Suppressor macrophage treated with lipopolysaccharide for 4 hours (primary cell): ENCODE results near the gene SCAPER.

Experiments used
- DNase-seq: peaks from one replicate; pipeline ENCODE4 v3.0.0-alpha.2; 2020

SCAPER gene

DNA sequence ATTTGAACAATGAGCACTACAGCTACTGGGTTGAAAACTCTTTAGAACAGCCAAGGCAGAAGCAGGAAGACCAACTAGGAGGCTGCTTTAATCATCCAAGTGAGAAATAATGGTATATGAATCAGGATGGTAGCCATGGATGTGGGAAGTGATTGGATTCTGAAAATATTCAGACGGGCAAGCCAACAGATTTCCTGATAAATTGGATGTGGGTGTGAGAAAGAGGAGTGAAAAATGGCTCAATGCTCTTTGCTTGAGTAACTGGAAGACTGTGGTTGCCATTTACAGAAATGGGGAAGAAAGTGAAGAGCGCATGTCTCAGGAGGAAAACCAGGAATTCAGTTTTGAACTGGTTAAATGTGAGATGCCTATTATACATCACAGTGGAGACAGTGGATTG lies 518.2 kb downstream of the SCAPER start:
- no peak for DNase-seq

DNA sequence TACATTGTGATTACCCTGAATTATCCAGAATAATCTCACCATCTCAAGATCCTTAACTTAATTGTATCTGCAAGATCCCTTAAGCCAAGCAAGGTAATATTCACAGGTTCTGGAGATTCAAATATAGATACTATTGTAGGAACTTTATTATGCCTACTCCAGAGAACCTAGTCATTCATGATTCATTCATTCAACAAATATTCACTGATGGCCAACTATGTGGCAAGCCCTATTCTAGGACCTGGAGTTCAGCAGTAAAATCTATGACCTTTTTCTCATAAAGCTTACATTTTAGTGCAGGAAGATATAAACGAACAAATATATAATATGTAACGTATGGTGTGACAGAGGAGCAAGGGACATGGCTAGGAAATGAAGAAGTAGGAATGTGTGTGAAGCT lies 519.0 kb downstream of the SCAPER start:
- no peak for DNase-seq

- DNase-seq = no peak
Observed at GRCh38 chr15:76384409-76384808, 520.7 kb downstream of the SCAPER start.

GRCh38 chr15:76382987-76383728 lies 522.0 kb downstream of the SCAPER start:
- no peak for DNase-seq

DNA sequence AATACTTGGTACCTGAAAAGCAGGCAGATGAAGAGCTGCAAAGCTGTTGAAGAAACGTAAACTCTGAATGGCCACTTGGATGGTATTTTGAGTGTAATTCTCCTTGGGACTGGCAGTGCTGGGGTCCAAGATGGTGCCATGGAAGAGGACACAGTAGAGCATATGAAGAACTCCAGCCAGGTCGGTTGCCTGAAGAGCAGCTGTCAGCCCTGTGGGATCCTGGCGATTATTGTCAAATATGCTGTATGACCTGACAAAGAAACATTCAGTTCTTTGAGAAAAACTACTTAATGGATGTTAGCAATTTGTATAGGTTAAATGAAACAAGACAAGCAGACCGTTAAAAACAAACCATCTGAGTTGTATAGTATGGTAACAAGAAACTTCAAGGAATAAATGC lies 523.8 kb downstream of the SCAPER start:
- no peak for DNase-seq

GRCh38 chr15:76380249-76380648 lies 524.9 kb downstream of the SCAPER start:
- no peak for DNase-seq

- DNase-seq = no peak
Observed at GRCh38 chr15:76378691-76379090, 526.4 kb downstream of the SCAPER start.

GRCh38 chr15:76377751-76378150 lies 527.4 kb downstream of the SCAPER start:
- no peak for DNase-seq

DNA sequence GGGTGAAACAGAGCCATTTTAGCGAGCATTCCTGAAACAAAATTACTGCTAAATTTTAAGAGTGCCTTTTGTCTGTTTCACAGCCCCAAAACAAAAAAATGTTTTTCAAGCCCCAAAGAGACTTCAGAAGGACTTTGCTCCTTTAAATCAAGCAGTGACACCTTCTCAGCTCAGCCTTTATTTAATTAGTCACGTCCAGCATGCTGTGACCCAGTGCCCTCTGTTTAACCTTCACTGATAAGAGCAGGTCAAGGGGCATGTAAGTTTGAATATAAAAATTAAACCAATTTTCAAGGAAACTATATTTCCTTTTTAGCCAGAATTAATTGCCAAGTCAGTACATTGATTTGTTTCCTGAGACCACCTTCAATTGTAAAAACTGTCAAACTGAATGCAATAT lies 527.9 kb downstream of the SCAPER start:
- no peak for DNase-seq

DNA sequence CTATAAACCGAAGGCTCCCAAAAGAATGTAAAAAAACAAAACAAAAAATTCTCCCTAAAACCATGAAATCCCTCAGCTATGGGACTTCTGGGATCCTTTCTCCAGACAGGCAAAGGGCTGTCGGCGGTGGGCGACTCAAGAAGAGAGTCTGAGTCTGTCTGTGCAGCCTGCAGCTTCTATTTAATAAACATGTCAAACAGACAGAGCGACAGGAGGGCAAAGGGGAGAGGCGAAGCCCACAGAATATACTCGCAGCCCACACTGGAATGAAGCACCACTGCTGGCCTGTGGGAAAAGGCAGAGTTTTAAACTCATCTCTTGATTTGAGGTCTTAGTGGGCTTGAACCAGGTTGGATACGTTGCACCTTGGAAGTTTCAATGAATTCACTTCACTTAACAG lies 528.3 kb downstream of the SCAPER start:
- DNase-seq = no peak

DNA sequence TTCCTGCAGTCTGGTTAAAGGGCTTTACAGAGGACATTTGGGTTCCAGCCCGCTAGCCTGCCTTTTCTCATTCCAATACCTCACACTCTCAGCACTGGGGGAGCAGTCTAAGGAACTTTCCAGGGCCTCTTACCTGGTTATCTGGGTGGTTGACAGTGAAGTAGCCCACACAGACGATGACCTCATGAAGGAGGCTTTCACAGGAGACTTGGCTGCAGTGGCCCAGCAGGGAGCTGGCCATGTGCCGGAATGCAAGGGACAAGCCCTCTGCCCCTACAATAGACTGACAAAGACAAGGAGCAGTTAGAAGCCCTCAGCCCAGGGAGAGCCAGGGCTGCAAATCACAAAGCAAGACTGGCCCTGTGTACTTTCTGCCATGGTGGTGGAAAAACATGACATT lies 529.1 kb downstream of the SCAPER start:
- DNase-seq = no peak

GRCh38 chr15:76368122-76368621 lies 537.0 kb downstream of the SCAPER start:
- DNase-seq = no peak

DNA sequence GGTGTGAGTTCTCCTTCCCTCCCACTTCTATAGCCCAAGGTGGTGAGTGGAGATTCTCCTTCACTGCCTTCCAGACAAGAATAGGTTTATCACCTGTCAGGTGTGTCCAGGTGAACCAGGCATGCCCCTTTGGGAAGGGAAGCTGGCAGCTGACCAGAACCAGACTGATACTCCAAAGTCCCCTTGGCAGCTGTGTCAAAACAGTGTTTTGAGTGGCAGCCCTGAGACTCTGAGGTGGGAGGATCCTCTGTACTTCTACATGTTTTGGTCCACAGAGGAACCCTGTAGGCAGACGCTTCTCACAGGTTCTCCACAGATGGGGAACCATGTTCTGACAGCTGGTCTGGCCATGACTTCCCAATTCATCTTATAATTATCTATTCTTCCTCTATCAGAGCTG lies 538.4 kb downstream of the SCAPER start:
- DNase-seq = no peak

GRCh38 chr15:76363251-76363650 lies 541.9 kb downstream of the SCAPER start:
- DNase-seq = no peak

DNA sequence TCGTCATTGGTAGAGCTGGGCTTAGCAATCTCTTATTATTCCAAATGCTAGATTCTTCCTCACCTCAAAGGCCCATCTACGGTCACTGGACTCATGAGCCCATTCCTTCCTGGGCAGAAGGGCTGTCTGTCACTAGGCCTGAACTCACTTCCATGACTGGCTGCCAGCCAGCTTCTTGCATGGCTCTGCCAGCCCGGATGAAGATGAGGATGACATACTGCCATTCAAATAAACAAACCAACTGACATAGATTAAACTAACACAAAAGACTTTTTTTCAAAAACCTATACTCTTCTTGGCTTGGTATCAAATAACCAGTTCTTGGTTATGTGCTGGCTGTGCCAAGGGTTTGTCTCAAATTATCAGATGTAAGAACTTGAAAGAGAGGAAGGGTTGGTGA lies 544.7 kb downstream of the SCAPER start:
- DNase-seq = no peak

DNA sequence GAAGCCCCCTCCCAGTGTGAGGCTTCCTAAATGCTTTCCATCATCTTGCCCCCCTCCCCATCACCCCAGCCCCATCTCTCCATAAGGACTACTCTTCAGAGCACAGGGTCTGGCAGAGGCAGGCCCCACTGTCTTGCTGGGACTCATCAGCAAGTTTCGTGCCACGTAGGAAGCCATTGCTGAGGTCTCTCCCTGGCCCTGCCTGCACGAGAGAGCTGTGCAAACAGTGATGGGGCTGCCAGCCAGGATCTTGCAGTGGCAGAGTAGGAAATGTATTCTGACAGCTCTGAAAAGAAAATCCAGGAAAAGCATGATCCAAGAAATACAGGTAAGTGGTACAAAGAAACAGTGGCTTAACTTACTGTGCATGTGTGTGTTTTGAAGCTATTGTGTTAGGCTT lies 546.0 kb downstream of the SCAPER start:
- DNase-seq = no peak

GRCh38 chr15:76358453-76358852 lies 546.7 kb downstream of the SCAPER start:
- DNase-seq = no peak

DNA sequence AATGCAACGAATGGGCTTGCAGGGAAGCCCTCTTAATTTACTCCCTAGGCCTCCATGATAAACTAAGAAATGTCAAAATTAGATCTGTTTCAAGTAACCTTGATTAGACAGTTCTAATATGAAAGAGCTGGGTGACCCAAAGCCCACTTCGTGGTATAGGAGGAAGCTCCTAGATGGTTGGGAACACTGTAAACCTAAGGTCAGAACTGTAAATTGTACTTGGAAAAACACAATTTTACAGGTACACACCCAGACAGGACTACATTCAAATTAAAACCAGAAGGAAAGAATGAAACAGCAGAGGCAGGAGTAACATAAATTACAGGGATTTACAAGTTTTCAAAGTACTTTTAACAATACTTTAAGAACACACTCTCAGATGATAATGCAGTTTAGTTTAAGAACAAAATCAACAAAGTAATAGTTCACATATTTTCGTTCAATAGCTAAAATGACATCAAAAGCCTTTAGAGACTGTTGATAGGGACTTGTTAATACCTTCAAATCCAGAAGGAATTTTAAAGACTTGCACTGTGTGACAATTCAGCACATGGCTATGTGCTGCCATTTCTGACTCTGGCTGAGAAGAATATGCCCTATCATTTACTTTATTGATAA lies 550.2 kb downstream of the SCAPER start:
- DNase-seq = no peak

GRCh38 chr15:76353903-76354302 lies 551.2 kb downstream of the SCAPER start:
- DNase-seq = no peak

- DNase-seq = no peak
Observed at GRCh38 chr15:76353023-76353577, 552.0 kb downstream of the SCAPER start.

GRCh38 chr15:76349301-76350070 lies 555.7 kb downstream of the SCAPER start:
- DNase-seq = no peak

DNA sequence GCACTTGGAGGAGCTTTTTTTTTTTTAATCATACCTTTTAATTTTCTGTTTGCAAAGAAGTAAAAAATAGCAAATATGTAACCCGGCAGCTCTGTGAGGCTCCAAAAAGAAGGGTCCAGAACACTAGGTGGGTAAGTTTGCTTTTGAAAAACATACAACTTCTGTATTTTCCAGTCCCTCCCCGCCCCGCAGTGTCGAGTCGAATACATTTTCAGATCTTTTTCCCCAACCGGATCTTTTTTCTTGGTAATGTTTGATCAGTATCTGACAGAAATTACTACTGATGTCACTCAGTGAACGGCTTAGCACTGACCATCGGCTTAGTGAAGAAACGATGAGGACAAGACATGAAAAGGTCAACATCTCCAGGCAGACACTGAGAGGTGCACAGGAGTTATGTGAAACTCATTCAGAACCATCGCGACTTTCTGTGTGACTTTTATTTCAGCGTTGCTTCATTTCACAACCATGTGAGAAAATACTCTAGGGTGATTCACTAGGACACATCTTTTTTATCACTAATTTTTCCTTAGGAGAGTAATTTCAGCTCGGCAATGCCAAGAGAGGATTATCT lies 557.6 kb downstream of the SCAPER start:
- DNase-seq = no peak
